Raji (cell line): Measurements from ENCODE around the gene DPYSL4.

Experiments used
- POLR2A ChIP-seq: IDR thresholded peaks from 2 replicates; pipeline ENCODE4 v1.6.1; 2011; ENCODE audit warnings: low read depth, low read length, control low read depth; ENCODE audit not compliant: insufficient read depth

DPYSL4 gene

DNA sequence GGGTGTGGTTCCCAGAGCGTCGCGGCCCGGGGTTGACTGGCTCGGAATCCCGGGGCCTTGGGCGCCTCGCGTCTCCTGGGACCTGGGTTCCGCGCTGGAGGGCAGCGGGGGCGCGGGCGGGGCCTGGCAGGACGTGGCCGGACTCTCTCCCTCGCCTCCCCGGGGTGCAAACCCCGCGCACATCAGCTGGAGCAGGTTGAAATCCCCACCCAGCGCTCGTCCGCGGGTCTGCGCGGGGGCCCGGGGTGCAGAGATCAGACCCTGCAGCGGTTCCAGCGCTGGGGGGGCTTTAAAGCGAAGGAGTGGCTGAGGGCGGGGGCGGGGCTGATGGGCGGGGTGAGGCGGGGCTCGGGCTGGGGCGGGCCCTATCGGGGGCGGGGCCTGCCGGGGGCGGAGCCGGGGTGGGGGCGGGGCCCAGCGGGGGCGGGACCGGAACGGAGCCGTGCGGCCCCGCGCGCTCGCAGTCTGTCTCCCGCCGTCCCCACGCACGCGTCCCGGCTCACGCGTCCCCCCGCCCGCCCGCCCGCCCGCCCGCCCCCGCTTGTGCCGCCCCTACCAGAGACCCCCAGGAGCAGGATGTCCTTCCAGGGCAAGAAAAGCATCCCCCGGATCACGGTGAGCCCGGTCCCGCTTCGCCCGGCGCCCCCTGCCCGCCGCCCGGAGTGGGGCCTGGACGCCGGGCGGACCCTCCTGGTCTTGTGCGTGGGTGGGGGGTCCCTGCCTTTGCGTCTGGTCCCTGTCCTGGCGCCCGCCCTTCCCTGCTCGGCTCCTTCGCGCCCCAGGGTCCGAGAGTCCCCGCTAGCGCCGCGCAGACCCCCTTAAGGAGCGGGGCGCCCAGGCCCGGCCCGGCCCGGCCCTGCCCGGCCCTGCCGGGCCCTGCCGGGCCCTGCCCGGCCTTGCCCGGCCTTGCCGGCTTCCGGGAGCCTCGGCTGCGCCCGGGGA is at the start of gene DPYSL4:
DPYSL4 (plus strand) TSS at position 461 of the 942 bp plus-strand sequence; CDS start at position 577, 116 bp downstream.
- TF ChIP-seq POLR2A: no peak

DNA sequence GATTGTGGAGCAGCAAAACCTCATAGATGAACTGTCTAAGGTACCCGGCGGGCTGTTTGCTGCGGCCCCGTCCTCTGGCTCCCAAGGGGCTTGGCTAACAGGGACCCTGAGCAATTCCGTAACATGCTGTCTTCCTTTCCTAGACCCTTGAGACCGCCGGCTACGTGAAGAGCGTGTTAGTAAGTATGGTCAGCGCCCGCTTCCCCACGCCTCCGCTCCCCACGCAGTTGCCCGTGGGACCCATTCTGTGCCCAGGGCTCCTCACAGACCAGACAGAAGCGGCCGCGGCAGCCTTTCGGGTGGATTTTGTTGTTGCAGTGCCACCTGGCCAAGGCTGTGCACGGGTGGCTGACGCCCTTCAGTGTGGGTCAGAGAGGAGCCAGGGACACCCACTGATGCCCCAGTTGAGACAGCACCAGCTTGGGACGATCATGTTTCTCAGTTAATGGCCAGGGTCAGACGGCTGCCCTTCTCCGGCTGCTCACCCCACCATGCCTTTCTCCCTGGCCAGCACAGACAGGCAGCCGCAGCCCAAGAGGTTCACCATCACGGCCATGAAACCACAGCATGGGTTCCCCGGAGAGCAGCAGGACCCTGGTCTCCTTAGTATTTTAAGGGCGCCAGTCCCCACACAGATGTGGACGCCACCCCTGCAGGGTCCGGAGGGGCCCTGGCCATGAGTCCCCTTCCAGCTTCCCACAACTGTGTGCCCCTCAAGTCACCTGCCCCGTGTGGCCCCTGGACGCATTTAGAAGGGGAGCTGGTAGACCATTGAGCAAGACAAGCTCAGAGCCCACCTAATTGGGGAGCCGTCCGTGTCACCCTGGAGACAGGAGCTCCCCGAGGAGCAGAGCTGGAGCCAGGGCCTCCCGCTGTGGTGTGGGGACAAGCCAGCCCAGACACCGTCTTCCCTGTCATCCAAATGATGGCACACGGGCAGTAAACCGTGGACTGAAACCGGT is 49.4 kb upstream of the DPYSL4 start:
- TF ChIP-seq POLR2A: no peak

- no peak for TF ChIP-seq POLR2A
Measured at GRCh38 chr10:132138133-132138532, 48.6 kb upstream of the DPYSL4 start.

DNA sequence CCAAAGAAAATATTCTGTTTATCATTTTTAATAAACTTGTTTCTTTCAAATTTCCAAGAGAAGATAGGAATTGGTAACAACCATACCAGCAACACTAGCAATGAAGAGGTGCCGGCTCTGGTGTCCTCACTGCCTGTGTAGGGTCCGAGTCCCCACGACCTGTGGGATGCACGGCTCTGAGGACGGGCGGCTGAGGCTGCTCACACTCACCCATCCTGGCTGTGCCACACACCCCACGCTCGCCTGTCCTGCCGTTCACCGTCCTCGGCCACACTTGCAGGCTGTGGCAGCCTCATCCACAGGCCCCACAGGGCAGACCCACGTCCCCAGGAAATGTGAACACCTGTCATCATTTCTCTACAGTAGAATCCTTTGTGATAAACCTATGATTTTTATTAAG is 48.2 kb upstream of the DPYSL4 start:
- TF ChIP-seq POLR2A: no peak

DNA sequence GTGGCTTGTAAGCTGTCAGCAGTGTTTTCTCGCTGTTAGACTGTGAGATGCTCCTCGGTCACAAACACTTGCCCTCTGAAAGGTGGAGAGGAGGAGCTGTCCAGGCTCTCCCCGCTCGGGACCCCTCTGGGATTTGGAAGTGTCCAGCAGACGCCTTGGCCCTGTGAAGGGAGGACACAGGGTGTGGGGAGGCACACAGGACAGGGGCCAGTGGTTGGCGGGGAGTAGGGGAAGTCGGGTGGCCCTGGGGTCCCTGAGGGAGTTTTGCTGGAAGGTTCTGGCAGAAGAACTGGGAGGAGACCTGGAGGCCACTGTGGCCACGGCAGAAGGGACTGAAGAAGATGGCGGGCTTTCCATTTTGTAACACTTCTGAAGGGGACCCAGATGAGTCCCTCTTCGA is 47.2 kb upstream of the DPYSL4 start:
- no peak for TF ChIP-seq POLR2A

DNA sequence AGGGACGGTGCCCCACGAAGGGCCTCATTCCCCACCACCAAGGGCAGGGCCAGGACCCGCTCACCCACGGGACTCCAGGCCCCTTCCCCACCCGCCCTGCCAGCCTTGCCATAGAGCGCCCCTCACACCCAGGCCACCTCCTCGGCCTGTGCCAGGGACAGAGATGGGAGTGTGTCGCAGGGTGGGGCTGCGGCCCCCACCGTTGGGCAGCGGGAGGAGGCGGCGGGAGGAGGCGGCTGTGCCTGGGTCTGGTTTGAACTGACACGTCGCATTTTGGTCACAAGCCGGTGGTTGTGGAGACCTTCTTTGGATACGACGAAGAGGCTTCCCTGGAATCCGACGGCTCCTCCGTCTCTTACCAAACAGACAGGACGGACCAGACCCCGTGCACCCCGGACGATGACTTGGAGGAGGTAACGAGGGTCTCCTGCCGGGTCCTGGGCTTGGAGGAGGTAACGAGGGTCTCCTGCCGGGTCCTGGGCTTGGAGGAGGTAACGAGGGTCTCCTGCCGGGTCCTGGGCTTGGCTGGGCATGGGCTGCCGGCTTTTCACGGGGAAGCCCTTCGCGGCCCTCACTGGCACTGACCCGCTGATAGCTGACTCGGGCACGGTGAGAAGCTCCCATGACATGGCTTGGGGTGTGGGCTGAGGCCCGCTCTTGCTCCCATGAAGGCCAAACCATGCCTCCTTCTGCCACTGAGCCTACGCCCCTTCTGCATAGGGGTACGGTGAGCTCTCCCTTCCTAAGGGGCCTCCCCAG is 46.4 kb upstream of the DPYSL4 start:
- TF ChIP-seq POLR2A: no peak

DNA sequence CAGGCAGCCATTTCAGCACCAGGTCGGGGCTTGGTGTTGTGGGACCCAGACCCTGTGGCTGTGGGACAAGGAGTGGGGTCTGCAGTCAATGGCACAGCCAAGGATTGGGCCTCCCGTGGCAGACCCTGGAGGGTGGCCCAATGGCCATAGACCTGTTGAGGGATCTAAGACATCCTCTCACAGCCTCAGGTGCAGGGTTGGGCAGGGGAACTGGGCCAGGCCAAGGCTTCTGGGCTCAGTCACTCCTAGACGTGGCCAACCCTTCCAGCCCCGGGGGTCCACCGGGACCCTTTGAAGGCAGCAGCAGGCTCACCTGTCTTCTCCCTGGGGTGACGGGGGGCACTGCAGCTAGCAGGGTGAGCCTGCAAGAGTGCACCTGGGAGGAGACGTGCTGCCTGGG is 45.7 kb upstream of the DPYSL4 start:
- no peak for TF ChIP-seq POLR2A

DNA sequence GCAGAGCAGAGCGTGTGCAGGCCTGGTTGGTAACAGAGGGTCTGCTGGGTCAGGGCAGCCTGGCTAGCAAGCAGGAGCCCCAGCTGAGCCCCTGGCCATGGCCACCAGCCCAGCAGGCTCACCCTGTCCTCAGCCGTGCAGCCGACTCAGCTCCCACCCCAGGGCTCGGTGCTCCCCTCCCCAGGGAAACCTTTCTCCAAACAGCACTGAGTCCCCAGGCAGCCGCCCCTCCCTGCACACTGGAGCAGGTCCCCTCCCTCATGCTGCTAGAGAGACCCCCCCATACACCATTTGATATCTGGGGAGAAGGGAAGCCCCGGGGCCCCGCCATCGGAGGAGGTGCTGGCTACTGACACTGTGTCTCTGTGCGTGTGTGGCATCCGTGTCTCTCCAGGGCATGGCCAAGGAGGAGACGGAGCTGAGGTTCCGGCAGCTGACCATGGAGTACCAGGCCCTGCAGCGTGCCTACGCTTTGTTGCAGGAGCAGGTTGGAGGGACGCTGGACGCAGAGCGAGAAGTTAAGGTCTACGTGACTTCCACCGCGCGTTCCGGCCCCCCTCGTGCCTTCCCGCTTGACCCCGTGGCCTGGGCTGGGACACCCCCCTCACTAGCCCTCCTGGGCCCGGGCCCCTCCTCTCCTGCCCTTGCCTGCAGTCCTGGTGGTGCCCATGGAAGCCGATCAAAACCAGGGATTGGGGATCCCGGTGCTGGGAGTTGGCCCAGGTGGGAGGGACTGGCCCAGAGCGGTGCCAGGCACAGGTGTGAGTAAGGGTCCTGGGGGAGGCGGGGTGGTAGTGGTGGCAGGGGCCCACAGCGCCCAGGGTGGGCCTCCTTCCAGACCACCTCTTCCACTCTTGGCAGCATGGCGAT is 45.0 kb upstream of the DPYSL4 start:
- TF ChIP-seq POLR2A: no peak

DNA sequence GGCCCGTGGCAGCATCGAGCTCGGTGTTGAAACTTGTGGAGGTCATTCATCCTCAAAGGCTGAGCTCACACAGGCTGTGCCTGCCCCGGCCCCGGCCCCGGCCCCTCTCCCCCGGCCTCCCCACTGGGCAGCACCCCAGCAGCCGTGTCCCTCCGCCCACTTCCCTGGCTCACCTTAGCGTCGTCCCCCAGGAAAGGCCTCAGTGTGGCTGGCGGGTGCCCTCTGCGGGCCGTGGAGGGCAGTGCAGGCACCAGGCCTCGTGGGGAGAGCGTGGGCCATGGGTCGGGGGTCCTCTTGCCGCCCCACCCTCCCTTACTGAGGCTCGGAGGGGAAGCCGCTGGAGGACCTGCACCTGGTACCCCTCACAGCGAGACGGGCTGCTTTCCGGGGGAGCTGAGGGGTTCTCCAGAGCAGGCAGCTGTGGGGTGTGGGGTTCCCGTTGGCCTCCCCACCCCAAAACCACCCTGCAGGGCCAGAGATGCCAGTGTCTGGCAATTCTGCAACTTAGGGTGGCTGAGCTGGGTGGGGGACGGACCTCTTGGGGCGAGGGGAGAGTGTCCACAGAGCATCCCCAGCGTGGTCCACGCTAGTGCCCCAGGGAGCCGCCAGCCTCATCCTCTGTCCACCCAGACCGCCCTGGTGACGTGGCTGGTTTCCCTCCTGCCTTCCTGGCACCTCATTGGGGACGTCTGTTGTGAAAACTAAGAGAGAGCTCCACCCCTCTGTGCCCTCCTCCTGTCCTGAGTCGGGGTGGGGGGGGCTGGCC is 44.2 kb upstream of the DPYSL4 start:
- no peak for TF ChIP-seq POLR2A

DNA sequence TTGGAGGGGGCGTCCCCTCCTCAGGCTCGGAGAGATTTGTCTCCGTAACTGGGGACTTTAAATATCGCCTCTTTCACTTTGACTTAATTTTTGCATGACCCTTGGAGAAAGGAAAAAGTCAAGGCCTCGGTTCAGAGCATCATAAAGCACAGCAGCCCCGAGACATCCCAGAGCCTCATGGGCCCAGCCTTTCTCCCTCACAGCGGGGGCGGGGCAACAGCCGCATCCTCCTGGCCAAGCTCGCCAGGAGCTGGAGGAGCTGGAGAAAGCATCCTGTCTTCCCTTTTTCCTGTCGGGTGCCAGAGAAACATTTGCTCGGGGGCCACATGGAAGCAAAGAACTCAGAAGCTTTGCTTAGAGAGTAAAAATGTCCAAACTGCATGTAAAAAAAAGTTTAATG is 43.6 kb upstream of the DPYSL4 start:
- TF ChIP-seq POLR2A: no peak

DNA sequence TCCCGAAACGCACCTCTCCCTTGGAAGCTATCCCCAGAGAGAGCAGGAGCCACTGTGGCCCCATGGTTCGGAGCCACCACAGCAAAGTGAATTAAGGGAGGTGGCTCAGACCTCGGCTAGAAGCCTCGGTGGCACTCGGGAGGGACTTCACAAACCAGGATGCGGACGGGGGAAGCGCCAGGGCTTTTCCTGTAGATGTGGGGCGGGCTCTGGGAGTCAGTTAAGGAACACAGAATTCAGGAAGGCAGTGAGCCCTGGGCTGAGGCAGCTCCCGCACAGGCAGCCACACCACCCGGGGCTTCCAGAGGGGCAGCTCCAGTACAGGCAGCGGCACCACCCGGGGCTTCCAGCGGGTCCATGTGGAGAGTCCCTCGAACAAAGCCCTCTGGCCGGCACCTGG is 42.7 kb upstream of the DPYSL4 start:
- TF ChIP-seq POLR2A: no peak

GRCh38 chr10:132145002-132145401 is 41.7 kb upstream of the DPYSL4 start:
- no peak for TF ChIP-seq POLR2A

GRCh38 chr10:132145521-132146185 is 41.1 kb upstream of the DPYSL4 start:
- TF ChIP-seq POLR2A: no peak
